ENCODE data around the gene FMNL3. TPM values are rescaled to one million over a fixed set of nuclear protein-coding genes. Genes with fewer than 3 reads are reported as not detected.

The FMNL3 gene
- total RNA-seq, 1 experiment from 2014 or later: 39.2 TPM

GRCh38 chr12:49643961-49644619 lies 63.1 kb downstream of the FMNL3 start:
- H3K27me3 ChIP-seq: no peaks in the 10 kb centered on the region
- DNase-seq: no peak
- H3K36me3 ChIP-seq: peaks cover 41% of the 10 kb centered on the region
- H3K4me3 ChIP-seq: no peak overlapping the region
- H3K4me1 ChIP-seq: no peaks in the 10 kb centered on the region
- H3K9me3 ChIP-seq (replicated peaks): no peaks in the 10 kb centered on the region
- no peak overlapping the region for H3K27ac ChIP-seq

GRCh38 chr12:49643135-49643534 lies 64.1 kb downstream of the FMNL3 start:
- Histone ChIP-seq H3K27ac (no peak overlapping the region), H3K4me1 (no peaks in the 10 kb centered on the region), H3K27me3 (no peaks in the 10 kb centered on the region), H3K36me3 (peaks cover 32% of the 10 kb centered on the region), H3K4me3 (no peak overlapping the region), H3K9me3 (replicated peaks) (no peaks in the 10 kb centered on the region)
- no peak for DNase-seq

GRCh38 chr12:49642370-49642802 lies 64.8 kb downstream of the FMNL3 start:
- peaks cover 32% of the 10 kb centered on the region for H3K36me3 ChIP-seq
- no peak overlapping the region for H3K4me3 ChIP-seq
- no peak overlapping the region for H3K27ac ChIP-seq
- no peaks in the 10 kb centered on the region; the same call in 1 of the 2 replicates for H3K4me1 ChIP-seq
- H3K9me3 ChIP-seq (replicated peaks): no peaks in the 10 kb centered on the region
- no peaks in the 10 kb centered on the region for H3K27me3 ChIP-seq
- DNase-seq: no peak

GRCh38 chr12:49641748-49642369 lies 65.3 kb downstream of the FMNL3 start:
- H3K36me3 ChIP-seq: peaks cover 27% of the 10 kb centered on the region
- H3K27ac ChIP-seq: no peak overlapping the region
- no peaks in the 10 kb centered on the region for H3K27me3 ChIP-seq
- DNase-seq: no peak
- no peaks in the 10 kb centered on the region for H3K9me3 ChIP-seq (replicated peaks)
- H3K4me3 ChIP-seq: no peak overlapping the region
- peaks cover 4% of the 10 kb centered on the region; the same call in 1 of the 2 replicates for H3K4me1 ChIP-seq

GRCh38 chr12:49636979-49637755 lies 70.0 kb downstream of the FMNL3 start:
- peak; percentile 82 to 90 for DNase-seq

GRCh38 chr12:49636574-49636973 lies 70.6 kb downstream of the FMNL3 start:
- Histone ChIP-seq H3K9me3 (replicated peaks) (no peaks in the 10 kb centered on the region), H3K27ac (no peak overlapping the region), H3K36me3 (no peaks in the 10 kb centered on the region), H3K4me3 (no peak overlapping the region), H3K27me3 (no peaks in the 10 kb centered on the region), H3K4me1 (peaks cover 4% of the 10 kb centered on the region; the same call in 1 of the 2 replicates)
- DNase-seq: no peak

More at GRCh38 chr12:49636979-49637755, 70.0 kb downstream of the FMNL3 start:
- H3K36me3 ChIP-seq: no peaks in the 10 kb centered on the region
- H3K27ac ChIP-seq: no peak overlapping the region
- peaks cover 4% of the 10 kb centered on the region; the same call in 1 of the 2 replicates for H3K4me1 ChIP-seq
- H3K27me3 ChIP-seq: no peaks in the 10 kb centered on the region
- no peak overlapping the region for H3K4me3 ChIP-seq
- no peaks in the 10 kb centered on the region for H3K9me3 ChIP-seq (replicated peaks)

- Histone ChIP-seq H3K36me3 (no peaks in the 10 kb centered on the region), H3K4me1 (peaks cover 4% of the 10 kb centered on the region; the same call in 1 of the 2 replicates), H3K27ac (no peak overlapping the region), H3K4me3 (no peak overlapping the region), H3K9me3 (replicated peaks) (no peaks in the 10 kb centered on the region), H3K27me3 (no peaks in the 10 kb centered on the region)
- DNase-seq: no peak
These were observed 71.5 kb downstream of the FMNL3 start for GRCh38 chr12:49635656-49636055.

GRCh38 chr12:49635036-49635435 lies 72.2 kb downstream of the FMNL3 start:
- Histone ChIP-seq H3K36me3 (no peaks in the 10 kb centered on the region), H3K27me3 (no peaks in the 10 kb centered on the region), H3K4me3 (no peak overlapping the region), H3K9me3 (replicated peaks) (no peaks in the 10 kb centered on the region), H3K27ac (no peak overlapping the region), H3K4me1 (peaks cover 4% of the 10 kb centered on the region; the same call in 1 of the 2 replicates)
- DNase-seq: no peak

GRCh38 chr12:49633703-49634345 lies 73.4 kb downstream of the FMNL3 start:
- no peaks in the 10 kb centered on the region for H3K9me3 ChIP-seq (replicated peaks)
- H3K4me3 ChIP-seq: no peak overlapping the region
- H3K4me1 ChIP-seq: peaks cover 4% of the 10 kb centered on the region; the same call in 1 of the 2 replicates
- H3K36me3 ChIP-seq: no peaks in the 10 kb centered on the region
- no peaks in the 10 kb centered on the region for H3K27me3 ChIP-seq
- DNase-seq: no peak
- no peak overlapping the region for H3K27ac ChIP-seq

- Histone ChIP-seq H3K36me3 (no peaks in the 10 kb centered on the region), H3K4me1 (peaks cover 4% of the 10 kb centered on the region; the same call in 1 of the 2 replicates), H3K27ac (no peak overlapping the region), H3K27me3 (no peaks in the 10 kb centered on the region), H3K9me3 (replicated peaks) (no peaks in the 10 kb centered on the region), H3K4me3 (no peak overlapping the region)
- DNase-seq: no peak
These were observed 74.1 kb downstream of the FMNL3 start for GRCh38 chr12:49632986-49633702.

GRCh38 chr12:49632401-49632800 lies 74.8 kb downstream of the FMNL3 start:
- H3K27me3 ChIP-seq: no peaks in the 10 kb centered on the region
- H3K27ac ChIP-seq: no peak overlapping the region
- no peaks in the 10 kb centered on the region for H3K36me3 ChIP-seq
- H3K4me3 ChIP-seq: no peak overlapping the region
- peaks cover 4% of the 10 kb centered on the region; the same call in 1 of the 2 replicates for H3K4me1 ChIP-seq
- no peaks in the 10 kb centered on the region for H3K9me3 ChIP-seq (replicated peaks)
- no peak for DNase-seq

GRCh38 chr12:49631336-49631907 lies 75.8 kb downstream of the FMNL3 start:
- no peak overlapping the region for H3K4me3 ChIP-seq
- H3K27ac ChIP-seq: no peak overlapping the region
- DNase-seq: no peak
- no peaks in the 10 kb centered on the region for H3K36me3 ChIP-seq
- H3K27me3 ChIP-seq: no peaks in the 10 kb centered on the region
- H3K4me1 ChIP-seq: no peaks in the 10 kb centered on the region
- no peaks in the 10 kb centered on the region for H3K9me3 ChIP-seq (replicated peaks)

GRCh38 chr12:49627752-49628360 lies 79.3 kb downstream of the FMNL3 start:
- no peaks in the 10 kb centered on the region for H3K4me1 ChIP-seq
- H3K36me3 ChIP-seq: no peaks in the 10 kb centered on the region
- no peak overlapping the region for H3K4me3 ChIP-seq
- H3K9me3 ChIP-seq (replicated peaks): no peaks in the 10 kb centered on the region
- DNase-seq: no peak
- H3K27ac ChIP-seq: no peak overlapping the region
- no peaks in the 10 kb centered on the region for H3K27me3 ChIP-seq

Data from SJCRH30 (cell line).